ACC112 (cell line): ENCODE results near the gene GAB1.

Experiments used
- H2AFZ ChIP-seq: fragments of 200-600 bp; sonication (generic); one replicate; pipeline ENCODE4 v1.6.0; 2017; ENCODE audit warnings: antibody characterized with exemption, low read length; ENCODE audit not compliant: unreplicated experiment
- H3K27ac ChIP-seq: fragments of 200-600 bp; sonication (generic); 2 replicates; pipeline ENCODE4 v1.5.1; 2014; ENCODE audit warnings: low read depth, mild to moderate bottlenecking, antibody characterized with exemption, low read length, moderate library complexity
- H3K27me3 ChIP-seq: fragments of 200-600 bp; sonication (generic); 2 replicates; pipeline ENCODE4 v1.6.1; 2014; ENCODE audit warnings: mild to moderate bottlenecking, antibody characterized with exemption, low read length, moderate library complexity, mixed read lengths; ENCODE audit not compliant: insufficient read depth
- H3K36me3 ChIP-seq: fragments of 200-600 bp; sonication (generic); 2 replicates; pipeline ENCODE4 v1.6.1; 2016; ENCODE audit warnings: mild to moderate bottlenecking, antibody characterized with exemption, low read length, moderate library complexity, mixed read lengths; ENCODE audit not compliant: insufficient read depth
- H3K4me1 ChIP-seq: fragments of 200-600 bp; sonication (generic); one replicate; pipeline ENCODE4 v1.6.1; 2016; ENCODE audit warnings: low read length, mixed read lengths; ENCODE audit not compliant: insufficient read depth, unreplicated experiment, control insufficient read depth
- H3K4me3 ChIP-seq: fragments of 200-600 bp; sonication (generic); 2 replicates; pipeline ENCODE4 v1.5.1; 2014; ENCODE audit warnings: mild to moderate bottlenecking, low read depth, low read length
- H3K79me2 ChIP-seq: fragments of 200-600 bp; sonication (generic); one replicate; pipeline ENCODE4 v1.6.0; 2016; ENCODE audit warnings: low read length; ENCODE audit not compliant: control insufficient read depth, unreplicated experiment, insufficient read depth

The GAB1 gene

GRCh38 chr4:143390764-143391163 is 54.1 kb downstream of the GAB1 start:
- H3K79me2 ChIP-seq: peaks cover 7% of the 10 kb centered on the region

GRCh38 chr4:143391261-143391660 is 54.6 kb downstream of the GAB1 start:
- Histone ChIP-seq H2AFZ (no peak overlapping the region), H3K4me3 (no peak overlapping the region), H3K27me3 (no peaks in the 10 kb centered on the region), H3K36me3 (no peaks in the 10 kb centered on the region), H3K27ac (no peak overlapping the region), H3K4me1 (peaks cover 23% of the 10 kb centered on the region), H3K79me2 (peaks cover 7% of the 10 kb centered on the region)

More at GRCh38 chr4:143390764-143391163, 54.1 kb downstream of the GAB1 start:
- Histone ChIP-seq H3K27ac (no peak overlapping the region), H2AFZ (no peak overlapping the region), H3K27me3 (no peaks in the 10 kb centered on the region), H3K4me1 (peaks cover 23% of the 10 kb centered on the region), H3K4me3 (no peak overlapping the region), H3K36me3 (no peaks in the 10 kb centered on the region)

GRCh38 chr4:143391895-143392294 is 55.2 kb downstream of the GAB1 start:
- Histone ChIP-seq H3K27me3 (no peaks in the 10 kb centered on the region), H3K27ac (no peak overlapping the region), H3K36me3 (no peaks in the 10 kb centered on the region), H2AFZ (no peak overlapping the region), H3K79me2 (peaks cover 7% of the 10 kb centered on the region), H3K4me3 (no peak overlapping the region), H3K4me1 (peaks cover 24% of the 10 kb centered on the region)

GRCh38 chr4:143393195-143393594 is 56.5 kb downstream of the GAB1 start:
- Histone ChIP-seq H3K4me3 (no peak overlapping the region), H2AFZ (no peak overlapping the region), H3K36me3 (no peaks in the 10 kb centered on the region), H3K79me2 (peaks cover 7% of the 10 kb centered on the region), H3K27ac (no peak overlapping the region), H3K27me3 (no peaks in the 10 kb centered on the region), H3K4me1 (peaks cover 35% of the 10 kb centered on the region)

GRCh38 chr4:143394739-143395453 is 58.2 kb downstream of the GAB1 start:
- Histone ChIP-seq H3K4me1 (peaks cover 23% of the 10 kb centered on the region), H3K4me3 (no peak overlapping the region), H3K27me3 (no peaks in the 10 kb centered on the region), H3K27ac (no peak overlapping the region), H3K36me3 (no peaks in the 10 kb centered on the region), H2AFZ (no peak overlapping the region), H3K79me2 (peaks cover 7% of the 10 kb centered on the region)

- H2AFZ ChIP-seq: no peak overlapping the region
- no peaks in the 10 kb centered on the region for H3K27me3 ChIP-seq
- H3K79me2 ChIP-seq: peaks cover 5% of the 10 kb centered on the region
- H3K4me3 ChIP-seq: no peak overlapping the region
- H3K27ac ChIP-seq: no peak overlapping the region
- peaks cover 13% of the 10 kb centered on the region for H3K4me1 ChIP-seq
- H3K36me3 ChIP-seq: no peaks in the 10 kb centered on the region
Observed at GRCh38 chr4:143396695-143397094, 60.0 kb downstream of the GAB1 start.

- H3K4me1 ChIP-seq: peaks cover 12% of the 10 kb centered on the region
- no peaks in the 10 kb centered on the region for H3K27me3 ChIP-seq
- no peak overlapping the region for H2AFZ ChIP-seq
- no peaks in the 10 kb centered on the region for H3K36me3 ChIP-seq
- H3K79me2 ChIP-seq: peaks cover 5% of the 10 kb centered on the region
- no peak overlapping the region for H3K27ac ChIP-seq
- H3K4me3 ChIP-seq: no peak overlapping the region
Observed at GRCh38 chr4:143397335-143397734, 60.7 kb downstream of the GAB1 start.

GRCh38 chr4:143397887-143398286 is 61.2 kb downstream of the GAB1 start:
- Histone ChIP-seq H3K4me3 (no peak overlapping the region), H3K27me3 (no peaks in the 10 kb centered on the region), H2AFZ (no peak overlapping the region), H3K4me1 (peaks cover 12% of the 10 kb centered on the region), H3K36me3 (no peaks in the 10 kb centered on the region), H3K79me2 (peaks cover under 1% of the 10 kb centered on the region), H3K27ac (no peak overlapping the region)

- peaks cover 12% of the 10 kb centered on the region for H3K4me1 ChIP-seq
- H3K27me3 ChIP-seq: no peaks in the 10 kb centered on the region
- no peak overlapping the region for H3K27ac ChIP-seq
- no peaks in the 10 kb centered on the region for H3K36me3 ChIP-seq
- no peak overlapping the region for H3K4me3 ChIP-seq
- H2AFZ ChIP-seq: no peak overlapping the region
- no peaks in the 10 kb centered on the region for H3K79me2 ChIP-seq
Observed at GRCh38 chr4:143399113-143399949, 62.7 kb downstream of the GAB1 start.

GRCh38 chr4:143400082-143400481 is 63.4 kb downstream of the GAB1 start:
- Histone ChIP-seq H3K4me3 (no peak overlapping the region), H2AFZ (no peak overlapping the region), H3K36me3 (no peaks in the 10 kb centered on the region), H3K27me3 (no peaks in the 10 kb centered on the region), H3K27ac (no peak overlapping the region), H3K79me2 (no peaks in the 10 kb centered on the region), H3K4me1 (peaks cover 14% of the 10 kb centered on the region)
